NCI-H82 (cell line): ENCODE measurements around the gene ZMYM1.
"Not testable (repeated sequence)": the region's sequence is repeated elsewhere in the genome, so short reads cannot be mapped to it uniquely, and the experiment has no call there.

Source experiments
- DNase-seq: peaks from one replicate; lab custom pipeline; 2025; lab: John Stamatoyannopoulos, UW

Gene ZMYM1

GRCh38 chr1:35076426-35076825, 2.8 kb upstream of the ZMYM1 start:
- DNase-seq = not testable (repeated sequence)

- DNase-seq = no peak
These were observed 1.1 kb downstream of the ZMYM1 start for GRCh38 chr1:35080171-35080854.

DNA sequence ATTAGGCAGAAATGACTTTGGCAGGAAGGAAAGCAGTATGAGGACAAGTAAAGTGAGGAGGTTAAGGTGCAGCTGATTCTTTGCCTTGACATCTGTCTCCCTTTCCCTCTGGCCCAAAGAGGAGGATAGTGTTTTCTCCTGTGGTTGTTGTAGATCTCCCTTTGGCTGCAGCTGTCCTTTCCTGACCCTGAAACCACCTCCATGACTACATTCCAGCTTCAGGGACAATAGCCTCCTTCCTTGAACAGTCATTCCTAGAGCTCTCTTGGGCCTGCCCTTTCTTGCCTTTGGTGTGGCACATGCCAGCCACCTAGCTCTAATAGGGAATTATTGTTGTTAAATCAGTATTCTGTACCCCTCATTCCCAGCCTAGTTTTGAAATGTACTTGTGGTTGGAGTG, 6.2 kb downstream of the ZMYM1 start:
- no peak for DNase-seq

DNA sequence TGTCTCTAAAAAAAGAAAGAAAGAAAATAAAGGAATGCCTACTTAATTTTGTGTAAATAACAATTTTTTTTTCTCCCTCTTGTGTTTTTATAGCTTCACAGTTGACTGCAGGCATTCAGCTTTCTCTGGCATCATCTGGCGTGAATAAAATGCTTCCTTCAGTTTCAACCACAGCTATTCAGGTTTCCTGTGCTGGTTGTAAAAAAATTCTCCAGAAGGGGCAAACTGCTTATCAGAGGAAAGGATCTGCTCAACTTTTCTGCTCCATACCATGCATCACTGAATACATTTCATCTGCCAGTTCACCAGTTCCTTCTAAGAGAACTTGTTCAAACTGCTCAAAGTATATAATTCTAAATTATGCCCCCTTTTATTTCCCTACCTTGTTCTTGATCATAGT, 18.0 kb downstream of the ZMYM1 start:
- DNase-seq = no peak

DNA sequence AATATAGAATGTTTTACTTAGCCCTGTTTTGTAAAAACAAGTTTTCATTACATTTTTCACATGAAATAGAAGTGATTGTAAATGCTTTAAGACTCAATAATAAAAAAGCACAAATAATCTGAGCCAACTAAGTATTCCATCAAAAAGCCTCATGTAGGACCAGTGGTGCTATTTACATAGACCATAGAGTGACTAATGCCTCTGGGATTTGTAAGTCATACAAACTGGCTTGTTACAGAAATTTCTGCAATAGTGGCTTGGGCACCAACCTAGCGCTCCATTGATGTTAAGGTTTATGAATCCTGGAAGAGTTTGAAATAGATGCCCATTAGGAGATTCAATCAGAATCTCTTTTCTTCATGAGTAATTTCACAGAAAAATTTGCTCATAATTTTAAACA, 31.9 kb downstream of the ZMYM1 start:
- no peak for DNase-seq

GRCh38 chr1:35112668-35113067, 33.5 kb downstream of the ZMYM1 start:
- no peak for DNase-seq

GRCh38 chr1:35115459-35116383, 36.5 kb downstream of the ZMYM1 start:
- DNase-seq = no peak

- no peak for DNase-seq
These were observed 41.4 kb downstream of the ZMYM1 start for GRCh38 chr1:35120458-35121133.

DNA sequence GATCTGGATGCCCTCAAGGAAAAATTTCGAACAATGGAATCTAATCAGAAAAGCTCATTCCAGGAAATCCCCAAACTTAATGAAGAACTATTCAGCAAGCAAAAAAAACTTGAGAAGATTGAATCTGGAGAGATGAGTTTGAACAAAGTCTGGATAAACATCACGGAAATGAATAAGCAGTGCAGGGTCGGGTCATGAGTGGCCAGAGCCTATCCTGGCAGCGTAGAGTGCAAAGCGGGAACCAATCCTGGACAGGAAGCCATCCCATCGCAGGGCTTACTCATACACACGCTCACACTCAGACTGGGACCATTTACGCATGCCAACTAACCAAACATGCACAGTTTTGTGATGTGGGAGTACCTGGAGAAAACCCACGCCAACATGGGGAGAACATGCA, 43.1 kb downstream of the ZMYM1 start:
- DNase-seq = no peak

GRCh38 chr1:35126546-35126945, 47.4 kb downstream of the ZMYM1 start:
- DNase-seq = no peak

- DNase-seq = no peak
These were observed 49.9 kb downstream of the ZMYM1 start for GRCh38 chr1:35129080-35129479.

- no peak for DNase-seq
These were observed 57.6 kb downstream of the ZMYM1 start for GRCh38 chr1:35136780-35137179.

DNA sequence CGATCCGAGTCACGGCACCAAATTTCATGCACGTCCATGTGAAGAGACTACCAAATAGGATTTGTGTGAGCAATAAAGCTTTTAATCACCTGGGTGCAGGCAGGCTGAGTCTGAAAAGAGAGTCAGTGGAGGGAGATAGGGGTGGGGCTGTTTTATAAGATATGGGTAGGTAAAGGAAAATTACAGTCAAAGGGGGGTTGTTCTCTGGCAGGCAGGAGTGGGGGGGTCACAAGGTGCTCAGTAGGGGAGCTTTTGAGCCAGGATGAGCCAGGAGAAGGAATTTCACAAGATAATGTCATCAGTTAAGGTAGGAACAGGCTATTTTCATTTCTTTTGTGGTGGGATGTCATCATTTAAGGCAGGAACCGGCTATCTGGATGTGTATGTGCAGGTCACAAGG, 58.4 kb downstream of the ZMYM1 start:
- DNase-seq = peak; percentile 71

GRCh38 chr1:35142294-35142693, 63.1 kb downstream of the ZMYM1 start:
- DNase-seq = not testable (repeated sequence)

DNA sequence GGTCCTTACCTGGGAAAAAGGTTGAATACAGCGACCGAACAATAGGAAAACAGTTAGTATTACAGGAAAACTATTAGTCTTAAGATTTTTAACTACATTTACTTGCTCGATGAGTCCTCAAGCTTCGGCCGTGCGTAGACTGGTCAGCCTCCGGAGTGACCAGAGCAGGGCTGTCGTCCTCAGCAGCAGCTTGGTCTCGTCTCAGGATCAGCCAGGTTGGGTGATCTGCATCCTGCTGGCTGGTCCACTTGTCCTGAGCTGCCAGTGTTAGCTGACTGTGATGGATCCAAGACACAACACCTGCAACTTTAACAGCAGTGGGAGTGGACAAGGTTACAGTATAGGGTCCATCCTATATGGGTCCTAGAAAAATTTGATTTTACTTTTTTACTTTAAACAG, 63.5 kb downstream of the ZMYM1 start:
- DNase-seq = not testable (repeated sequence)

- DNase-seq = no peak
These were observed 64.7 kb downstream of the ZMYM1 start for GRCh38 chr1:35143737-35144508.

DNA sequence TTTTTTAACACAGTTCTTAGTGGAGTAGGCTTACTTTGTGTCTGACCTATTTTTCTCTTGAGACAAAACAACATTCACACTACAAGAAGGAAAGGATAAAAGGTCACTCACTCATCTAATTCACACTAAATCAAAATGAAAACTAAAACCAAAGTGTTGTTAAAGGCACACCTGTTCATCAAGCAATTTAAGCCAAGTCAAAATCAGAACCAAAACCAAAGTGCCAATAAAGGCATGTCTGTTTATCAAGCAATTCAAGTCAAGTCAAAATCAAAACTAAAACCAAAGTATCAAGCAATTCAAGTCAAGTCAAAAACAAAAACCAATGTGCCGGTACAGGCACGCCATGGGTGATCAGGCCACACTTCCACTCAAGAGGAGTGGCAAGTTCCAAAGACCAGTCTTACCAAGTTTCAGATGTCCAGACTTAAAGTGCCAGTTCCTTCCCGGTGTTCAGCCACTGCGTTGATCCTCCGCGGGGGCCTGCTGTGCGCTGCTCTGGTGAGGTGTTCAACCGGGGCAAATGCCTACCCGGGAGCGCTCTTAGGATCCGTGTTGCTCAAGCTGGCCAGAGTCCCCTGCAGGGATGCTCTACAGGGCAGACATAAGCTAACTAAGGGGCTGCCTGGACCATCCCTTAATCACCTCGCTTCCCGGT, 66.8 kb downstream of the ZMYM1 start:
- not testable (repeated sequence) for DNase-seq

DNA sequence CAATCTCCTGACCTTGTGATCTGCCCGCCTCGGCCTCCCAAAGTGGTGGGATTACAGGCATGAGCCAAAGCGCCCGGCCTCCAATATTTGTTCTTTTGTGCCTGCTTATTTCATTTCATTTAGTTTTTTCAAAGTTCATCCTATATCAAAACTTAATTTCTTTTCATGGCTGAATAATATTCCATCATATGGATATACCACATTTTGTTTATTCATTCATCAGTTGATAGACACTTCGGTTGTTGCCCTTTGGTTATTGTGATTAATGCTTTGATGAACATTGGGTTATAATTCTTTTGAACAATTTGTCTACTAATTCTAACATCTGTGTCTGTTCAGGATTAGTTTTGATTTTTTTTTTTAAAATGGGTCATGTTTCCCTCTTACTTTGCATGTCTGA, 72.0 kb downstream of the ZMYM1 start:
- no peak for DNase-seq

GRCh38 chr1:35164893-35165292, 85.7 kb downstream of the ZMYM1 start:
- no peak for DNase-seq
